ENCODE results near the gene CD58.
A peak's percentile ranks its signal among the peaks of the same experiment; 100 is the strongest.

The CD58 gene

GRCh38 chr1:116537040-116537831 lies 33.6 kb downstream of the CD58 start:
- peak; percentile 9 for DNase-seq

GRCh38 chr1:116534014-116534739 lies 36.6 kb downstream of the CD58 start:
- no peak for DNase-seq

DNA sequence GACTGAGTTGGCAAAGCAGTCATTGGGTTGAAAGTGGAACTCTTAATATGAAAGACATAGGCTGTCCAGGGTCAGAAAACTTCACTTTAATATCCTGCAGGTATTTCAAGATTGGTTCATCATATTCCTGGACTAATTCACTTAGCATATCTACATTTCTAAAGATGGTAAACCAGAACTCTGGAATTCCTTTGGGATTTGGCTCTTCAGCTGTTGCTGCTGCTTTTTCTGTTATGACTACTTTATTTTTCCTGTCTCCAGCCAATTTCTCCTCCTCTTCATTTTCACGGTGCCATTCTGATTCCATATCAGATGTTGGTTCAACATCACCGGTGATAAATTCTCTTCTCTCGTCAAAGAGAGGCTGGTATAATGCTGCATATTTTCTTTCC lies 37.4 kb downstream of the CD58 start:
- DNase-seq, result no peak

DNA sequence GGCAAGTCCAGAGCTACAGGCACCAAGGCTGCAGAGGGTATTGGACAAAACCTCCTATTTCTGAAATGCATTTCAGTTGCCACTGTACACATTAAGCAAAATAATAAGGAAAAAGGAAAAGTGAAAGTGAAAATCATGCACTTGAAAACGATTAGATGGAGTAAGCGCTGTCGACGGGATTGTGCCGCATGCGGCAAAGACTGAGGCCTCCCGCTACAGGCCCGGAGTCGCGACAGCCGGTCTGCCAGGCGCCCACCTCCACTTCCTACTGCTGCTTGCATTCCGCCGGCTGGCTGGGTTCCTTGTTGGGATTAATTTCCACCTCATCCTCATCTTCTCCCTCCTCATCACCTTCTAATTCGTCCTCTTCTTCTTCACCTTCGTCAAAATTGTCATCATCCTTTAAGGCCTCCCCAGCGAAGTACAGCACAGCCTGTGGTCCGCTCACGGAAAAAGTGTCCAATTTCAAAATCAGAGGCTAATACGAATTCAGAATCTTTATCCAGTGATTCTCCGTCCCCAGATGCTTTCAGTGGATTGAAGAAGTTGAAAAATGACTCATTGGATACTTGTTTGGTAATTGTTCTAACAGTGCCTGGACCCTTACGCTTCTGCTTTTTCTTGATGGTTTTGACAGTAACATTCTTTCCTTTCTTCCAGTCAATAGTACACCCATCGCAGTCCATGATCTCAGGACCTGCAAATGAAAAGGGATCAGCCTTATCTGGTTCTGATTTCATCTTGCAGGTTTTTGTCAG lies 38.0 kb downstream of the CD58 start:
- DNase-seq, result no peak

DNA sequence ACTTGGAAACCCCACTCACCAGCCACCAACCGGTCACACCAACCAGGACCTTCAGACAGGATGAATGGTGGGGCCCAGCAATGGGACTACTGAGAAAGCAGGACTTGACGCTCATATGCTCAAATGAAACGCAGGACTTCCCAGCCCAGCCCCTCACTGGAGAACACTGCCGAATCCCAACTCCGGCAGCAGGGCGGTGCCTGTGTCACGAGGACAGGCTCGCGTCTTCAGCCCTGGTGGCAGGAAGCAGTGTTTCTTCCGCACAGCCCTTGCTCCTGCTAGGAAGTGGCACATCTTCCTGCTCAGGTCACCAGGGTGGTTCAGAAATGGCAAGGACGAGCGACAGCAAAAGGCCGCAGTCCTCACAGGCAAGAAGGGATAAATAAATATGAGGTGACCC lies 38.9 kb downstream of the CD58 start:
- no peak for DNase-seq

- no peak for DNase-seq
Measured at GRCh38 chr1:116529681-116530080, 41.1 kb downstream of the CD58 start.

- peak; percentile 56 for DNase-seq
Measured at GRCh38 chr1:116529199-116529631, 41.6 kb downstream of the CD58 start.

DNA sequence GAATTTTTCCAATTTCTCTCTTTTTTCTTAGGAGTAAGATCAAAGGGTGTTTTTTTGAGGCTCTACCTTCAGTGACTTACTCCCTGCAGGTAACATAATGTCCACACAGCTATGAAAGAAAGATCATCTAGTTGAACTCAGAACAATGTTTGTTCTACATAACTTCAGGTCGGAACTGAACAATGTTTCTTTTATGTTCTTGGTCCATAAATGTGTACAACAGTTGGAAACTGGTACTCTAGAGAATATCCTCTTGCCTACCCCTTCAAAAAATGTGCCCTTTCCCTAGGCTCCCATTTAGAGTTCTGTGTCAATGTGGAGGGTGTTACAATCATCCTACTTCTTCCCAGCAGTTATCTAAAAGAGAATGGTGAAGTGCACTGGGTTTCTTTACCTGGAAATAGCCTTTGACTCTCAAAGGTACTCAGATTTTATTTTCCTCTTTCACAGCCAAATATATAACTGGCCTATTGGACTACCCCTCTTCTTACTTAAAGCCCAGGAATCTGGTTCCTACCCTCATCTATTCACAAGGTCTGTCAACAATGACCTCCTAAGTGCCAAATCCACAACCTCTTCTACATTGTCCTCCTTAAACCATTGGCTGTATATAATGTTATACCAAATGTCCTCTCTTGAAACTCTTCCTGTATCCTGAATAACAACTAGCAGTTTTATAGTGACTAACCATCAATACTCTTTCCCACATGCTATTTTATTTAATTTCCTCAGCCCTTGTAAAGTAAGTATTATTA lies 42.3 kb downstream of the CD58 start:
- no peak for DNase-seq

GRCh38 chr1:116525440-116525839 lies 45.4 kb downstream of the CD58 start:
- no peak for DNase-seq

DNA sequence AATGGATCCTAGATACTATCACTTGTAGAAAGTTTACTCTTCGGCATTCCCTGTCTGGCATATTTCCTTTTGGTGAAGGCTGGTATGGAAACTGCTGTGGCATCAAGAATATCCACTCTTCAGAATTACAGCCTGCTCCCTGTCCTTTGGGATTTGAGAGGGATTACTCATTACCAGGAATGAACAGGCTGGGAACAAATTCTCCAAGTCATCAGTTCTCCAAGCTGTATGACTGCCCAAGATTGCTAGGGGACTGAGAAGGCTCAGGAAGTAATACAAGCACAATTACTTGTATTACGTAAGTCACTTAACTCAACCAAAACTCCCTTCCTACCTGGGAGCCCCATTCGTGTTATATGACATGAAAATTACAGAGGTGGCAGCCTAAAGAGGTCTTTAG lies 49.6 kb downstream of the CD58 start:
- DNase-seq, result peak; percentile 62

DNA sequence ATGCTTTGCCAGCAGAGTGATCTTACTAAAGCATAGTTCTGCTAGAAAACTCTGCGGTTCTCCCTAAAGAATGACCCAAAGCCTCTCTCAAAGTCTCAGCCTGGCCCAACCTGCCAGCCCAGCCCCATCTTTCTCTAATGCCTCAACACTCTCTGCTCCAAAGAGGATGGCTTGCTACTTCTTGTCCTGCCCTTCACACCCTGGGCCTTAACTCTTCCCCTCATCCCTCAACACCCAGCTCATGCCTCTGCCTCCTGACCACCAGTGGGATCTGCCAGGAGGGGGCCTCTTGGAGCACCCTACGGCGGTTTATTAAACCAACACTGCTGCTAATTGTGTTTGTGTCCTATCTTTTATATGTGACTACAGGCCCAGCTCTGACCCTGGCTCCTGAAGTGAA lies 52.4 kb downstream of the CD58 start:
- no peak for DNase-seq

DNA sequence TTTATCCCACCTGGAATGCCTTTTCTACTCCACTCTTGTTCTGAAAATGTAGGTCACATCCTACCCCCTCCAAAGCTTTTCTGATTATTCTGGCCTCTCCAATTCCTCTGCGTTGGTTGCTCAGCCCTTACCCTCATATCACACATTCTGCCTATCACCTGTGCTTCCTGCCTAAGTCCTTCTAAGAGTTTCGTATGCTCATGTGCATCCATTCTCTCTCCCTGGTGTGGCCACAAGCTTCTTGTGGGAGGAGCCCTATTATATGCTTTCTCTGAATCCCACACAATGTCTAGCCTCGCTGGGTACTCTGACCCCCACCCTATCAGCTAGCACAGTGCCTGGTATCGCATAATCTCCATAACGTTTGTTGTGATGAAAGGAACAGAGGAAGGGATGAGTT lies 54.2 kb downstream of the CD58 start:
- no peak for DNase-seq

- no peak for DNase-seq
Measured at GRCh38 chr1:116515702-116516101, 55.1 kb downstream of the CD58 start.

DNA sequence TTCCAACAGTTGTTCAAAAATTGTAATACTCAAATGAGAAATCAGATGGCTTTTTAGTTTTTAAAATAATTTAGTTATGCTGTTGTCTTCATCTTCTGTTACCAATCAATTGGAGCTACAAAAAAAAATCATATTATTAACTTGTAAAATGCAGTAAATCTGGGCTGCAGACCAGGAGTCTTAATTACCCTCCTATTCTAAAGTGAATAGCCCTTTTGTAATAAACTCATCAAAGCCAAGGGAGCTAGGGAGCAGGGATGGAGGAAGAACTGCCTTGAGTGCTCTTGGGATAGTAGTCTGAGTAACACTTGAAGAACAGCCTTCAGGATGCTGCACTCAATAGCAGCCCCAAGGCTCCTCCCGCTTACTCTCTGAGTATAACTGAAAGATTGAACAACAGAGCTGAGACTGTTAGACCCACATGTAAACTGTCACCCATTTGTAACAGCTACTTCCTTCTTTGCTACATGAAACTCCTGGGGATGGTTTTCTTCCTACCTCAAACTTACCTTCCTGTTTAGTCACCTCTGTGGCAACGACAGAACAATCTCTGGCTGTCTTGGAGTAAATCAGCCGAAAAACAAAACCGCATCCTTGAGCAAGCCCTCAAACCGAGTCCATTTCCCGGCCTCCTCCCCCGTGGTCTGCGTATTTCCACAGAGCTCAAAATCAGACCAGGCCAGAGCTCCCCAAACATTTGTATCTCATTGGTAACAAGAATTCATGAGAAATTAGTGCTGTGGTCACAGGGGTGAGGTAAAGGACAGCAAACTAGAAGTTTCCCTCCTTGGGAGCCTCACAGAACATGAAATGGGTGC lies 55.9 kb downstream of the CD58 start:
- no peak for DNase-seq

- no peak for DNase-seq
Measured at GRCh38 chr1:116513956-116514355, 56.9 kb downstream of the CD58 start.

DNA sequence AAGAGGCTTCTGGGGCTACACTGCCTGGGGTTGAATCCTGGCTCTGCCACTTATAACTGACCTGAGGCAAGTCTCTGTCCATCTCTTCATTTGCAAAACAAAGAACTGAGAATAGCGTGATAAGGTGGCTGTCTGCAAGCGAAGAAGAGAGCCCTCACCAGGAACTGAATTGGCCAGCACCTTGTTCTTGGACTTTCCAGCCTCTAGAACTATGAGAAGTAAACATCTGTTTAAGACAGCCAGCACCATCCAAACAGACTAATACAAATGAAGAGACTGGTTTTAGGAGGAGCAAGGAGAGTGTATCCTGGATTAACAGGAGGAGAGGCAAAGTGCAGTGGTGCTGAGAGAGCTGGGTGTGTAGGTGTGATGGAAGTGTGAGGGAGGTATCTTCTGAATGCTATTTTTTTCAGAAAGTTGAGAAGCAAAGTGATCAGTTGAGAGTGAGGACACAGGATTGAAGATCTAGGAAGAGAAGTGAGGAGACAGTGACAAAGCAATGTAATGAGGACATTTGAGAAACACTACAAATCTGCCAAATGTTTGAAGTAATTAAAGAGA lies 59.3 kb downstream of the CD58 start:
- no peak for DNase-seq

DNA sequence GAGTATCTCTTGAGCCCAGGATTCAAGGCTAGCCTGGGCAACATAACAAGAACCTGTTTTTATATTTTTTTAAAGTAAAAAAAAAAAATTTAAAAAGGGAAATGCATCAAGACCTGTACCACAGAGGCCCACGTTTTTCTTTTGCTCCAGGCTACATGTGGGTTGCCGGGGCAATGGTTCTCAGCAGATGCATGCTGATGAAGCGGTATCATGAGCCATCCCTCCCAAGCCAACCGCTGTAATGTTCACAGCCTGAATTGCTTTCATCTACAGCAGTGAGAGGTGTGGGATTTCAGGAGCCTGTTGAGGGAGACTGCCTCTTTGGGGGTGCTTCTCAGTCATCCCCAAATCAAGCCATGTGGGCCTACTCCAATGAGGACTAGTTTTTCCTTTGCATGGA lies 60.5 kb downstream of the CD58 start:
- no peak for DNase-seq

- DNase-seq, result peak; percentile 78
Measured at GRCh38 chr1:116508984-116509980, 61.5 kb downstream of the CD58 start.

DNA sequence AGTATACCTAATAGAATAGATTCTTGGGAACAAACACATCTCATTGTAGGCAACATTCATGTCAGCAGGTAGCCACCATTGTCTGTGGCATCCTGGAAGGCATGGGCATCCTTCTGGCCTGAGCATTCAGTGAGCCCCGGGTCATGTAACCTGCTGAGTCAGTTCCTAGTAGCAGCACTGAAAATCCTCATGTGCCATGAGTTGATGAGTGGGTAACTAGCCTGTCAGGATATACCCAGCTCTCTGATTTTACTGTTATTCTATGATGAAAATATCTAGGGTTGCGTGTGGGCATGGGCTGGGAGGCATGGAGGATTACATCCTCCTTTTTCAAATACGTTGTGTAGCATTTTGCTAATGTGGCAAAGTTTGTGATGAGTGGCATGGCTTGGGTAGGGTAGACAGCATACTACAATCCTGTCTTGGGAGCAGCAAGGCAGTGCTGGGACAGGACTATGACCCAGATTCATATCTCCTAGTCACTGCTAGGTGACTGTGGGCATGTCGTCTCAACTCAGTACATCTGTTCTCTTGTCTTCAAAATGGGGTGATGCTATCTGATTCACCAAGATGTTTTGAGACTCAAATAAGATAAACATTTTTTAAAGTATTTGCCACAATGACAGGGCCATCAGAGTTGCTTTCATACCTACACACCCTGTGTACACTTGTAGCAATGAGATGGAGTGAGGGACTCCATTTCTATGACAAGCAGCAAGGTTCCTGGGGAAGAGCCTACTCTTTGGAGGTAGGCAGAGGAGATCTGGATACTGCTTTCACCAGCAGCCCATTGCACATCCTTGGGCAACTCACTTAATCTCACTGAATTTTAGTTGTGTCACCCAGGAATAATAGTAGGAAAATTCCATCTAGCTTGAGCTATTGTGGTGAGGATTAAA lies 62.5 kb downstream of the CD58 start:
- DNase-seq, result no peak

All from fibroblast of upper back skin (primary cell).